ES-I3 (cell line): ENCODE measurements around the gene ESYT3.
"Not testable (repeated sequence)": the region's sequence is repeated elsewhere in the genome, so short reads cannot be mapped to it uniquely, and the experiment has no call there.

ENCODE experiments used
- H3K36me3 ChIP-seq: 2 replicates; pipeline ENCODE4 v1.6.1; 2013; ENCODE audit warnings: mild to moderate bottlenecking, low read length, control low read depth, moderate library complexity; ENCODE audit not compliant: insufficient read depth
- H3K4me1 ChIP-seq: 2 replicates; pipeline ENCODE4 v1.6.1; 2013; ENCODE audit warnings: mild to moderate bottlenecking, control low read depth, low read length; ENCODE audit not compliant: insufficient read depth
- H3K9ac ChIP-seq: 2 replicates; pipeline ENCODE4 v1.6.1; 2013; ENCODE audit warnings: low read depth, mild to moderate bottlenecking, low read length, moderate library complexity
- H3K9me3 ChIP-seq: 2 replicates; pipeline ENCODE4 v1.6.1; 2013; ENCODE audit warnings: mild to moderate bottlenecking, low read length, moderate library complexity; ENCODE audit not compliant: control insufficient read depth, insufficient read depth

Gene ESYT3

GRCh38 chr3:138400651-138401070 is 33.8 kb upstream of the ESYT3 start:
- Histone ChIP-seq H3K4me1 (peaks cover 13% of the 10 kb centered on the region), H3K9ac (no peak overlapping the region), H3K36me3 (no peaks in the 10 kb centered on the region), H3K9me3 (no peaks in the 10 kb centered on the region; the same call in 1 of the 2 replicates)

- H3K36me3 ChIP-seq, result no peaks in the 10 kb centered on the region
- no peaks in the 10 kb centered on the region; the same call in 1 of the 2 replicates for H3K9me3 ChIP-seq
- no peak overlapping the region for H3K9ac ChIP-seq
- peaks cover 7% of the 10 kb centered on the region; the same call in 1 of the 2 replicates for H3K4me1 ChIP-seq
These were observed 32.6 kb upstream of the ESYT3 start for GRCh38 chr3:138401834-138402233.

- Histone ChIP-seq H3K9me3 (no peaks in the 10 kb centered on the region; the same call in 1 of the 2 replicates), H3K36me3 (no peaks in the 10 kb centered on the region), H3K9ac (no peak overlapping the region), H3K4me1 (peaks cover 22% of the 10 kb centered on the region)
These were observed 30.3 kb upstream of the ESYT3 start for GRCh38 chr3:138404121-138404520.

GRCh38 chr3:138405001-138405400 is 29.4 kb upstream of the ESYT3 start:
- Histone ChIP-seq H3K36me3 (no peaks in the 10 kb centered on the region), H3K9ac (no peak overlapping the region), H3K9me3 (no peaks in the 10 kb centered on the region; the same call in 1 of the 2 replicates), H3K4me1 (peaks cover 27% of the 10 kb centered on the region)

GRCh38 chr3:138405486-138405885 is 28.9 kb upstream of the ESYT3 start:
- no peak overlapping the region for H3K9ac ChIP-seq
- no peaks in the 10 kb centered on the region; the same call in 1 of the 2 replicates for H3K9me3 ChIP-seq
- H3K36me3 ChIP-seq, result no peaks in the 10 kb centered on the region
- peaks cover 32% of the 10 kb centered on the region for H3K4me1 ChIP-seq

- Histone ChIP-seq H3K9ac (no peak overlapping the region), H3K4me1 (peaks cover 32% of the 10 kb centered on the region), H3K36me3 (no peaks in the 10 kb centered on the region), H3K9me3 (no peaks in the 10 kb centered on the region; the same call in 1 of the 2 replicates)
These were observed 27.8 kb upstream of the ESYT3 start for GRCh38 chr3:138406606-138407005.

GRCh38 chr3:138407236-138407907 is 27.0 kb upstream of the ESYT3 start:
- H3K9me3 ChIP-seq, result no peaks in the 10 kb centered on the region; the same call in 1 of the 2 replicates
- H3K9ac ChIP-seq, result no peak overlapping the region
- H3K4me1 ChIP-seq, result peaks cover 28% of the 10 kb centered on the region
- H3K36me3 ChIP-seq, result no peaks in the 10 kb centered on the region

- Histone ChIP-seq H3K9me3 (no peaks in the 10 kb centered on the region; the same call in 1 of the 2 replicates), H3K9ac (no peak overlapping the region), H3K4me1 (peaks cover 28% of the 10 kb centered on the region), H3K36me3 (no peaks in the 10 kb centered on the region)
These were observed 25.5 kb upstream of the ESYT3 start for GRCh38 chr3:138408751-138409570.

- no peaks in the 10 kb centered on the region for H3K9me3 ChIP-seq
- no peak overlapping the region for H3K9ac ChIP-seq
- peaks cover 23% of the 10 kb centered on the region for H3K4me1 ChIP-seq
- H3K36me3 ChIP-seq, result no peaks in the 10 kb centered on the region
These were observed 21.4 kb upstream of the ESYT3 start for GRCh38 chr3:138412821-138413551.

GRCh38 chr3:138416236-138416635 is 18.2 kb upstream of the ESYT3 start:
- not testable (repeated sequence) for H3K9me3 ChIP-seq, H3K36me3 ChIP-seq, H3K9ac ChIP-seq, H3K4me1 ChIP-seq

GRCh38 chr3:138417559-138417982 is 16.8 kb upstream of the ESYT3 start:
- H3K4me1 ChIP-seq, result peaks cover 6% of the 10 kb centered on the region; the same call in 1 of the 2 replicates
- H3K9me3 ChIP-seq, result no peaks in the 10 kb centered on the region
- no peaks in the 10 kb centered on the region for H3K36me3 ChIP-seq
- no peak overlapping the region for H3K9ac ChIP-seq

- H3K9me3 ChIP-seq, result no peaks in the 10 kb centered on the region
- H3K4me1 ChIP-seq, result peaks cover 11% of the 10 kb centered on the region; the same call in 1 of the 2 replicates
- H3K36me3 ChIP-seq, result no peaks in the 10 kb centered on the region
- H3K9ac ChIP-seq, result no peak overlapping the region
These were observed 15.7 kb upstream of the ESYT3 start for GRCh38 chr3:138418601-138419206.

GRCh38 chr3:138423316-138423715 is 11.1 kb upstream of the ESYT3 start:
- Histone ChIP-seq H3K36me3 (no peaks in the 10 kb centered on the region), H3K9me3 (no peaks in the 10 kb centered on the region), H3K4me1 (peaks cover 11% of the 10 kb centered on the region; the same call in 1 of the 2 replicates), H3K9ac (no peak overlapping the region)

- H3K9ac ChIP-seq, result no peak overlapping the region
- H3K9me3 ChIP-seq, result no peaks in the 10 kb centered on the region
- peaks cover 11% of the 10 kb centered on the region; the same call in 1 of the 2 replicates for H3K4me1 ChIP-seq
- no peaks in the 10 kb centered on the region for H3K36me3 ChIP-seq
These were observed 10.1 kb upstream of the ESYT3 start for GRCh38 chr3:138424323-138424722.
